Nasal cavity respiratory epithelium epithelial cell of viscerocranial mucosa (primary cell): Measurements from ENCODE around the gene SLC35A3. TPM values are rescaled to one million over a fixed set of nuclear protein-coding genes. Genes with fewer than 3 reads are reported as not detected.

Source experiments
- total RNA-seq: library from RNA; depleted of rRNA; stranded (reverse); fragments of >200 nt; gene quantifications from 2 replicates; pipeline ENCODE4 v1.2.3, GENCODE V29; 2014

SLC35A3 gene
- total RNA-seq = 29.0 and 30.2 TPM in 2 replicates

DNA sequence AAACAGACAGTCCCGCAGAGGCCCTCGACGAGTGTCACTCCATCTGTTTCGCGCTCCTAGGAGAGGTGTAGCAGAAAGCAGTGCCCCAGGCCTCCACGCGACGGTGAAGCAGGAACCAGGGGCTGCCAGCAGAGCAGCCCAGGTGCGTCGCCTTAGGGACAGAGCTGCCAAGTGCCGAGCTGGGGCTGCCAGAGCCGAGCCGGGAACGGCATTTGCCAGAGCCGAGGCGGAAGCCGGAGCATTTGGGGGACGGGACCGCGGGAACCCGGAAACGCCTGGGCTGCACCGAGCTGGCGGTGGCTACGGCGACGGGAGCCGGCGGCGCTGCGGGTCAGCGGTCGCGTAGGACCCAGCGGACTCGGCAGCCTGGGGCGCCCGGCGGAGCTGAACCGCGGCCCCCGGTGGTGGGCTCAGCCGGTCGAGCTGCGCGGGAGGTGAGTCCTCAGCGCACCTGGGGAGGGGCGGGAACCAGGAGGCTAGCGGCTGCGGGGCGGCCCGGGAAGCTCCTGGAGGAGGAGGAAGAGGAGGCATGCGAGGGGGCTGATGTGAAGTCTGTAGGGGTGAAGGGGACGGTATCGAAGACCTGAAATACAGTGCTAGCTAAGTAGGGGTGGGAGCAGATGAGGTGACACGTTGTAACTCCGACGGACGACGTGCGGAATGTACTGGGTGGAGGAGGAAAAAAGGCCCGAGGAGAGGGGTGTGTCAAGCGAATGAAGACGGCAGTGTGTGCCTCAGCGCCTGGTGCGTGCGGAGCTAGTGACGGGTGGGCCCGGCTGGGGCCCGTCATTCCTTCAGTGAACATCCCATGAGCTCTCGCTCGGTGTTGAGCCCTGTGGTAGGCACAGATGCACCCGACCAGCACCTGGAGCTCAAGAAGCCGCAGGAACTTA, at the start of gene SLC35A3:
SLC35A3 (plus strand) TSS at position 268 of the 893 bp plus-strand sequence. CDS start 23,559 bp downstream, outside the sequence.

Other genes starting within 250 kb of the SLC35A3 start
- gene FRRS1, start 203.4 kb upstream of the SLC35A3 start, total RNA-seq = 23.9 and 36.6 TPM in 2 replicates
- gene AGL, start 119.6 kb upstream of the SLC35A3 start, total RNA-seq = 10.6 and 22.5 TPM in 2 replicates
- gene SASS6, start 162.9 kb downstream of the SLC35A3 start, total RNA-seq = 1.7 and 2.8 TPM in 2 replicates
- 15.0 and 28.3 TPM in 2 replicates for gene TRMT13, start 163.2 kb downstream of the SLC35A3 start, total RNA-seq
- gene LRRC39, start 208.3 kb downstream of the SLC35A3 start, total RNA-seq = under 0.01 and 0.43 TPM in 2 replicates